Left hindlimb (tissue), 1 donor: Measurements from ENCODE around the gene FEZF1.
"Not testable (repeated sequence)": the region's sequence is repeated elsewhere in the genome, so short reads cannot be mapped to it uniquely, and the experiment has no call there.

Experiments
- DNase-seq: peaks from one replicate; pipeline ENCODE4 v3.0.0-alpha.2; 2018

Gene FEZF1

GRCh38 chr7:122306320-122307227 is 2.0 kb upstream of the FEZF1 start:
- DNase-seq = no peak

- no peak for DNase-seq
Observed at GRCh38 chr7:122305475-122306319, 1.1 kb upstream of the FEZF1 start.

GRCh38 chr7:122304996-122305421 is 459 bp upstream of the FEZF1 start:
- DNase-seq = no peak

DNA sequence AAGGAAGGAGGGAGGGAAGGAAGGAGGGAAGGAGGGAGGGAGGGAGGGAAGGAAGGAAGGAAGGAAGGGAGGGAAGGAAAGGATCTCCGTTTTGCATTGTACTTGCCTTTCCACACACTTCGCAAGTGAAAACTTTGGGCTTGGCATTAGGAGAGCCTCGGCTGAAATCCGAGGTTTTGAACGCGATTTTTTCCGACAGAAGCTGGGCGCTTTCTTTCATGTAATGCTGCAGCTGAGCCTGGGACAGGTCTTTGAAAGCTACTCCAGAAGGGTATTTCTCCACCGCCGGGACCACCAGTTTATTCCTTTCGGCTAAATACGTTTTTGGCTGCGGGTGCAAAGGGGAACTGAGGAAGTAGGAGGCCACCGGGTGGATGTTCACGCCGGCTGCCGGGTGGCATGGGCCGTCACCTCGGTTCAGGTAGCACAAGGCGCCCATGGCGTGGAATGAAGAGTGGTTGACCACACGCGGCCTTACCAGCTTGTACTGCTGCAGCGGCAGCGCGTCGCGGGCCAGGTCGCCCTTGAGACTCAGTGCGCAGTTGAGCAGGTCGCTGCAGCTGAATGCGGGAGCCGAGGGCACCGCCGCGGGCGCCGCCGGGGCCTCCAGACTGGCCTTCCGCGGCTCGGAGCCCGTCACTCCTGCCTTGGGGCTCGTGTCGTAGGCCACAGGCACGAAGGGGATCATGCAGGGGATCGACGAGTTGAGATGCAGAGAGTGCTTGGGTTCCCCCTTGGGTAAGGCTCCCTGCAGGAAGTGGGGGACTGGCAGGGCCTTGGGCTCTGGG is 825 bp downstream of the FEZF1 start:
- DNase-seq = no peak

- no peak for DNase-seq
Observed at GRCh38 chr7:122302761-122303530, 1.6 kb downstream of the FEZF1 start.

- DNase-seq = no peak
Observed at GRCh38 chr7:122301858-122302760, 2.4 kb downstream of the FEZF1 start.

- no peak for DNase-seq
Observed at GRCh38 chr7:122300956-122301833, 3.4 kb downstream of the FEZF1 start.

DNA sequence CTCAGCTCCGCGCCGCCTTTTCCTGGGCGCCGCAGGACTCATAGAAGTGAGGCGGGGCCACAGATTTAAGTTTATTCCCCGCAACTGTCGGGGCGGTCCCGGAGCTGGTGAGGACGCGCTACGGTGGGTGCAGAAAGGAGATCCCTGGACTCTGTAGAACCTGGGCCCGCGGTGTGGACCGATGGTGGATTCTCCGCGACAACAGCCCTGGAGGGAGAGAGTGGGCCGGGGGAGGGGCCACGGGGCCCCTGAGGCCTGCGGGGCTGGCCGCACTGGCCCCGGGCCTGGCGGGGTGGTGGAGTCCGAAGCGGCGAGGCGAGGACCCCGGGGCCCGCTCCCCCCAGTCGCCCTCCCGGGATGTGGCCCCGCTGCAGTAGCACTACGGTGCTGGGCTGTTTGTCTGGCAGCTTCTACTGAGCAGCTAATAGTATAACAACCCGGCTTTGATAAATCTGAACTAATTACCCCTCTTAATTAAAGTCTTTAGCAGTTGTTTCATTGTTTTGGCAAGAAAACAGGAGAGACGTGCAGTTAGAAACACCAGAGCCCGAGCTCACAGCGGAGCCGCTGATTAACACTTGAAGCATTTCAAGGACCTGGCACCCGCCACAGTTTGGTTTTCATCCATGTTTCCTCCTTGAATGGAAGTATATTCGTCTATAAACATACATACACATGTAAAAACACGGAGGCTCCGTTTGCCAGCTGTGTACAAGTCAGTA is 4.2 kb downstream of the FEZF1 start:
- no peak for DNase-seq

- no peak for DNase-seq
Observed at GRCh38 chr7:122299624-122300210, 4.8 kb downstream of the FEZF1 start.

- DNase-seq = no peak
Observed at GRCh38 chr7:122298618-122299017, 5.9 kb downstream of the FEZF1 start.

DNA sequence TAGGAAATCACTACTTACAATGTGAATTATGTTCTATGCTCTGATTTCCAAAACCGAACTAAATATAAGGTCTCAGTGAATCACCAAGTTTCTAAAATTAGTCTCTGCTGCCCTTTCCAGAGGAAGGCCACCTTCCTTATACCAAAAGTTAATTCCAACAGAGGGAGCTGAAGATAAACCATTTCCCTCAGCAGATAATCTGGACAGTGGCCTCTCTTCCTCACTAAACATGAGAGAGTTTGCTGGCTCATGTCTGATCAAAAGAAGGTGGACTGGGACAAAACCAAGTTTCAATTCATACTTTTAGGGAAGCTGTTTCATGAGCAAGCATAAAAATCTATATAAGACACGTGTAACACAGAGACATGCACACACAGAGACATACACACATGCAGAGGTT is 6.4 kb downstream of the FEZF1 start:
- DNase-seq = no peak

GRCh38 chr7:122291189-122291588 is 13.4 kb downstream of the FEZF1 start:
- no peak for DNase-seq

DNA sequence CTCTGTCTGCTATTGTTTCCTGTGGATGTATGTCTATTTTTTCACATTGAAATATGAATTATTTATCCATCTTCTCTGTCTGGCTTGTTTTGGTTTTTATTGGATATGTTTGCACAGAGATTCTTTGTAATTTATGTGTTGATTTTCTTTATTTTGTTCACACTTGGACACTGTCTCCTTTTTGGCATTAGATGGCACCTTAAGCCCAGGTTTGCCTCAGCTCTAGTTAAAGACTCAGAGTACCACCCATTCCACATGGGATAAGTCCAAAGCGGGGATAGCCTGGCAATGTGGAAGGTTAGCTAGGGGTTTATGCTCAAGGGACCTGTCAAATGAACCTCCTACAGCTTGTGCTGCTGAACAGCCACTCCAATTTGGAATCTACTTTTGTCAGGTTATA is 14.1 kb downstream of the FEZF1 start:
- no peak for DNase-seq

- no peak for DNase-seq
Observed at GRCh38 chr7:122289426-122289825, 15.1 kb downstream of the FEZF1 start.

GRCh38 chr7:122284608-122285007 is 19.9 kb downstream of the FEZF1 start:
- not testable (repeated sequence) for DNase-seq

GRCh38 chr7:122273117-122273516 is 31.4 kb downstream of the FEZF1 start:
- DNase-seq = no peak

GRCh38 chr7:122269241-122269640 is 35.3 kb downstream of the FEZF1 start:
- no peak for DNase-seq

DNA sequence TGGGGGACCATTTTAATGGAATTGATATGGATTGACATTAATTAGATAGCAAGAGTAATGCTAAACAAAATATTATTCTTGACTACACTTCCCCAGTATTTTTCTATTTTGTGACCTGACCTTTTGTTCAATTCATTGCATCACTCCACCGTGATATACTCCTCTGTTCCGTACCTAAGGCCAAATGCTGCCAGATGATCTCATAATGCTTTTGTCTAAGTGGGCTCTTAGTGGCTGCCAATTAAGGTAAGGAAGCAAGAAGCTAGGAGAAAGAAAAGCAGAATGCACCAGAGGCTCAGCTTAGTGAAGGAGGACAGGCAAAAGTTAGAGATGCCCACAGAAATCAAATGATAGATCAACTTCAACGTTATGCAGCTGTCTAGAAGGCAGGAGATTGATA is 36.4 kb downstream of the FEZF1 start:
- no peak for DNase-seq

GRCh38 chr7:122262246-122262645 is 42.3 kb downstream of the FEZF1 start:
- no peak for DNase-seq
